Cardiac fibroblast (primary cell): Measurements from ENCODE around the gene RPL32.
A peak's percentile ranks its signal among the peaks of the same experiment; 100 is the strongest.

ENCODE experiments used
- DNase-seq, 2 donors: peaks; one replicate each; pipeline versions ENCODE4 v3.0.0 to v3.0.0-alpha.2; 2010; ENCODE audit warnings: low read depth in 2 of 2
- H3K4me3 ChIP-seq, 2 donors: replicated peaks in 1 of 2; 1 replicate in 1 of 2; 2 replicates in 1 of 2; pipeline ENCODE4 v1.5.1; 2011; ENCODE audit warnings: low read depth in 2 of 2, low read length in 2 of 2, mild to moderate bottlenecking in 2 of 2, moderate library complexity in 1 of 2
- CTCF ChIP-seq: IDR thresholded peaks from one replicate; pipeline ENCODE4 v1.5.1; 2011; ENCODE audit warnings: low read depth, mild to moderate bottlenecking, low read length, inconsistent platforms

Gene RPL32

GRCh38 chr3:12831301-12831866 lies 10.0 kb downstream of the RPL32 start:
- no peak overlapping the region for H3K4me3 ChIP-seq
- no peak for DNase-seq
- TF ChIP-seq CTCF = no peak

- H3K4me3 ChIP-seq = no peak overlapping the region
- DNase-seq = no peak
- peak; percentile 14 for TF ChIP-seq CTCF
Measured at GRCh38 chr3:12830785-12831156, 10.6 kb downstream of the RPL32 start.

- H3K4me3 ChIP-seq = no peak overlapping the region
- no peak for DNase-seq
- TF ChIP-seq CTCF = no peak
Measured at GRCh38 chr3:12829886-12830784, 11.2 kb downstream of the RPL32 start.

- no peak overlapping the region for H3K4me3 ChIP-seq
- no peak for DNase-seq
- no peak for TF ChIP-seq CTCF
Measured at GRCh38 chr3:12829404-12829803, 12.0 kb downstream of the RPL32 start.

- TF ChIP-seq CTCF = no peak
- DNase-seq = no peak
- H3K4me3 ChIP-seq = no peak overlapping the region
Measured at GRCh38 chr3:12828751-12829150, 12.6 kb downstream of the RPL32 start.

GRCh38 chr3:12825156-12825555 lies 16.2 kb downstream of the RPL32 start:
- H3K4me3 ChIP-seq = no peak overlapping the region
- no peak for DNase-seq
- TF ChIP-seq CTCF = no peak
